Measurements from ENCODE around the gene FSTL5. TPM values are rescaled to one million over a fixed set of nuclear protein-coding genes. Genes with fewer than 3 reads are reported as not detected.

Gene FSTL5
- total RNA-seq, 4 donors from 2014 or later: 4.8 to 13.5 (median 7.1) TPM

DNA sequence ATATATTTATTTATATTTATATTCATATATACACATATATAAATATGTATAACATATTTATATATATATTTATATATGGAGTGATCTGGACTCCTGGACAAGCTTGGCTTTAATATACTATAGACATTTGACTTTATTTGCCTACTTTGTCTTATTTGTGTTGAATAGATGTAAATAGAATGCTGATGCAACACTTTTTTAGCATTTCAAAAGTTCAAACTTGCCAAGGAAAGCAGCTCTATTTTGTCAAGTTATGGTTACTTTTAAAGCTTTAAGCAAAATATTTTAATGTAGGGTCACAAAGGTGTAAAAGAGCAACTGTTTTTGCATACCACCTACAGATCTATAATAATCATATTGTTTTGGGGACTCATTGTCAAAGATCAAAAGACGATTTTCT, 61.1 kb downstream of the FSTL5 start:
- DNase-seq (ENCODE audit: low spot score in 2 of 2): no peak
- no peaks in the 10 kb centered on the region for H3K27me3 ChIP-seq
- H3K4me1 ChIP-seq: no peaks in the 10 kb centered on the region
- H3K4me3 ChIP-seq: no peak overlapping the region
- TF ChIP-seq, protein P1, sequence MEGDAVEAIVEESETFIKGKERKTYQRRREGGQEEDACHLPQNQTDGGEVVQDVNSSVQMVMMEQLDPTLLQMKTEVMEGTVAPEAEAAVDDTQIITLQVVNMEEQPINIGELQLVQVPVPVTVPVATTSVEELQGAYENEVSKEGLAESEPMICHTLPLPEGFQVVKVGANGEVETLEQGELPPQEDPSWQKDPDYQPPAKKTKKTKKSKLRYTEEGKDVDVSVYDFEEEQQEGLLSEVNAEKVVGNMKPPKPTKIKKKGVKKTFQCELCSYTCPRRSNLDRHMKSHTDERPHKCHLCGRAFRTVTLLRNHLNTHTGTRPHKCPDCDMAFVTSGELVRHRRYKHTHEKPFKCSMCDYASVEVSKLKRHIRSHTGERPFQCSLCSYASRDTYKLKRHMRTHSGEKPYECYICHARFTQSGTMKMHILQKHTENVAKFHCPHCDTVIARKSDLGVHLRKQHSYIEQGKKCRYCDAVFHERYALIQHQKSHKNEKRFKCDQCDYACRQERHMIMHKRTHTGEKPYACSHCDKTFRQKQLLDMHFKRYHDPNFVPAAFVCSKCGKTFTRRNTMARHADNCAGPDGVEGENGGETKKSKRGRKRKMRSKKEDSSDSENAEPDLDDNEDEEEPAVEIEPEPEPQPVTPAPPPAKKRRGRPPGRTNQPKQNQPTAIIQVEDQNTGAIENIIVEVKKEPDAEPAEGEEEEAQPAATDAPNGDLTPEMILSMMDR (IDR thresholded peaks at IDR 0.05): no peak
- TF ChIP-seq POLR2A (IDR thresholded peaks at IDR 0.05) (no peak), EP300 (IDR thresholded peaks at IDR 0.05) (no peak)
- peaks cover 0 to 10% (median 0%) of the 10 kb centered on the region in 4 donors for H3K9me3 ChIP-seq
- H3K27ac ChIP-seq: no peak overlapping the region
- H3K36me3 ChIP-seq: no peaks in the 10 kb centered on the region
- 69 to 75% methylated on average over 1 of the region's 1 CpG for WGBS, 2 donors

DNA sequence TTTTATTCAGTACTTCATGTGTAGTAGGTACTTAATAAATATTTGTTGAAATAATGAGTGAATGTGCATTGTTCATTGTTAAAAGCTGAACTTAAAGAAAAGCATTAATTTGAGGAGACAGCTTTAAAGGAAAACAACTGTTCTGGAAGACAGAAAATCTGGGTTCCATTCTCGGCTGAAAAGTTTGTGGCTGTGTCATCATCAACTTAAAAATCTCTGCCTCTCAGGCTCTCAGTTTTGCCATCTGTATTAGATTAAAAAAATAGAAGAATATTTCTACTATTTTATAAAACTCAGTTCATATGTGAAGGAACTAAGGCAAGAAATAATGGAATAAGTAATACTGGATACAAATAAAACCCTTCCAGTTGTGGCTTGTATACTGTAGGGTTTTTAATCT, 62.5 kb downstream of the FSTL5 start:
- 34 to 42% methylated on average over 1 of the region's 1 CpG for WGBS, 2 donors
- Histone ChIP-seq H3K9me3 (peaks cover 0 to 10% (median 0%) of the 10 kb centered on the region in 4 donors), H3K4me1 (no peaks in the 10 kb centered on the region), H3K4me3 (no peak overlapping the region), H3K36me3 (no peaks in the 10 kb centered on the region), H3K27ac (no peak overlapping the region), H3K27me3 (no peaks in the 10 kb centered on the region)
- no peak for DNase-seq (ENCODE audit: low spot score in 2 of 2)
- TF ChIP-seq POLR2A (IDR thresholded peaks at IDR 0.05) (no peak), EP300 (IDR thresholded peaks at IDR 0.05) (no peak)
- TF ChIP-seq, protein P1 (IDR thresholded peaks at IDR 0.05): no peak

DNA sequence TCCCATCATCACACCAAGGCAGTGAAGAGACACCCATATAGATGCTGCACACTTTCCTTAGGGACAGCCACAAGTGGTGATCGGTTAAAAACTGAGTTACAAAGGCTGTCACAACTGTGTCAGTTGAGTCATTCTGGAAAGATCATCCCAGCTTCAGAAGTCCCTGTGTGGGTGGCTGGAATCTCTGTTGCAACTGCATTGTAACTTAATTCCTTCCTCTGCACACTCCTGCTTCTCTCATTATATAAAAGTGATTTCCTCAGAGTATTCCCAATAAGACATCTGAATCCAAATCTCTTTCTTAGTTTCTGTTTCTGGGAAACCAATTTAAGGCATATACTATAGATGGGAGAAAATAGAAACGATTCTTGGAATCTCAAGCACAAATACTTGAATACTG, 88.1 kb downstream of the FSTL5 start:
- no peaks in the 10 kb centered on the region for H3K9me3 ChIP-seq
- H3K27me3 ChIP-seq: no peaks in the 10 kb centered on the region
- TF ChIP-seq POLR2A (IDR thresholded peaks at IDR 0.05) (no peak), EP300 (IDR thresholded peaks at IDR 0.05) (no peak)
- TF ChIP-seq, protein P1 (IDR thresholded peaks at IDR 0.05): no peak
- H3K27ac ChIP-seq: no peak overlapping the region
- WGBS, 2 donors: 45 to 51% methylated on average over 2 of the region's 2 CpGs
- H3K4me1 ChIP-seq: no peaks in the 10 kb centered on the region
- no peak overlapping the region for H3K4me3 ChIP-seq
- no peak for DNase-seq (ENCODE audit: low spot score in 2 of 2)
- no peaks in the 10 kb centered on the region for H3K36me3 ChIP-seq

DNA sequence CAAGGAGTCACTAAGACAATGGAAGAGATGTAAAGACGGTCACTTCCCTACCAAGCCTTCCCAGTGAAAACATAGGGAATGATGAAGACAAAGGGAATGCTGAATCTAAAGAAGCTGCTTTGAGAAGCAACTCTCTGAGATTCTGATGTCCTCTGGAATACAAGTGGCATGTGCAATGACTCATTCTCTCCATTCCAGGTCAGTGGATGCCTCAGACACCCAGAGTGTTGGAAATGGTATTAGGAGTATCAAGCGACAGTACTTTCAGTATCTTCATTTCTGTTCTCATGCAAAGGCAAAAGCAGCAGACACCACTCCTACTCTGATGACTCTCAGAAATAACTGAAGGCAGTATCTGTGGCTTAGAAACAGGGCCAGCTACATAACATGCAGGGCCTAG, 102.6 kb downstream of the FSTL5 start:
- Histone ChIP-seq H3K4me1 (peaks cover 0 to 7% (median 0%) of the 10 kb centered on the region in 4 donors), H3K36me3 (no peaks in the 10 kb centered on the region), H3K27me3 (no peaks in the 10 kb centered on the region), H3K4me3 (no peak overlapping the region), H3K9me3 (no peaks in the 10 kb centered on the region), H3K27ac (no peak overlapping the region)
- DNase-seq (ENCODE audit: low spot score in 2 of 2): no peak
- TF ChIP-seq, protein P1 (IDR thresholded peaks at IDR 0.05): no peak
- no peak for TF ChIP-seq EP300 (IDR thresholded peaks at IDR 0.05)
- TF ChIP-seq POLR2A (IDR thresholded peaks at IDR 0.05): no peak
- WGBS, 2 donors: 75 to 77% methylated on average over 2 of the region's 2 CpGs

DNA sequence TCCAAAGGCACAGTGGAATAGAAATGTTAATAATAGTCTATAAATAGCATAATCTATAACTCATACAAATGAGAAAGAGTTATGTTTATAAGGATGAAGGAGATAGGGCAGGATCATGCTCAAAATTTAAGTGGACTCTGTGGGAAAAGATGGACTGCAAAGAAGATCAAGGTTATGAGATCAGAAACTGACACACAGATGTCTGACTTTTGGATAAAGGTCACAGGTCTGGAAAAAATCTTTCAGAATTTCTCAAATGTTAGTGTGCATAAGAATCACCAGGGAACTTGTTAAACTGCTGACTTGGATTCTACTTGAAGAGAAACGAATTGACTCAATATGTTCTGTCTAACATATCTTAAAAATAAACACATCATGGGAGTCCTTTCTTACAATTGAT, 104.1 kb downstream of the FSTL5 start:
- H3K27ac ChIP-seq: no peak overlapping the region
- TF ChIP-seq, protein P1 (IDR thresholded peaks at IDR 0.05): no peak
- TF ChIP-seq POLR2A (IDR thresholded peaks at IDR 0.05) (no peak), EP300 (IDR thresholded peaks at IDR 0.05) (no peak)
- no peak for DNase-seq (ENCODE audit: low spot score in 2 of 2)
- WGBS, 2 donors: 32 to 50% methylated on average over 1 of the region's 1 CpG
- peaks cover 0 to 7% (median 0%) of the 10 kb centered on the region in 4 donors for H3K4me1 ChIP-seq
- no peaks in the 10 kb centered on the region for H3K27me3 ChIP-seq
- H3K36me3 ChIP-seq: no peaks in the 10 kb centered on the region
- H3K4me3 ChIP-seq: no peak overlapping the region
- H3K9me3 ChIP-seq: no peaks in the 10 kb centered on the region
